Putamen (tissue), 1 donor: ENCODE data around the gene MICALL2.
"Not testable (repeated sequence)": the region's sequence is repeated elsewhere in the genome, so short reads cannot be mapped to it uniquely, and the experiment has no call there.

Experiments
- DNase-seq: peaks from one replicate; pipeline ENCODE4 v3.0.0-alpha.2; 2016; ENCODE audit warnings: low spot score

The MICALL2 gene

GRCh38 chr7:1447551-1448244 is 11.6 kb downstream of the MICALL2 start:
- DNase-seq = peak; percentile 77

GRCh38 chr7:1447112-1447511 is 12.2 kb downstream of the MICALL2 start:
- DNase-seq = no peak

DNA sequence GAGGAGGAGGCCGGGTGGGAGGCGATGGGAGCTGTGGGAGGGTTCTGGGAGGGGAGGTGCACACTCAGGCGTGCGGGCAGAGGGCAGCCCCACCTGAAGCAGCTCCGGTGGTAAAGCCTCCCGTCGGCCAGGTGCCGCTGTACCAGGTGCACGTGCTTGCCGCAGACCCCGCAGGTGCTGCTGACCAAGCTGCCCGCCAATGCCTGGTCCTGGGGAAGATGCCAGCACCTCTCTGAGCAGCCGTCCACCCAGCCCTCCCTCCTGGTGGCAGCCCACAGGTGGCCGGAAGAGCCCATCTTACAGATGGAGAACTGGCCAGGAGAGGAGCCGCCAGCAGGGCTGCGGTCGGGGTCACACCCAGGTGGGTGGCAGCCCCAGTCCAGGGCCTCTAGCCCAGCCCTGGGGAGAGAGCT is 12.6 kb downstream of the MICALL2 start:
- no peak for DNase-seq

- DNase-seq = peak; percentile 87
Measured at GRCh38 chr7:1446026-1446425, 13.2 kb downstream of the MICALL2 start.

DNA sequence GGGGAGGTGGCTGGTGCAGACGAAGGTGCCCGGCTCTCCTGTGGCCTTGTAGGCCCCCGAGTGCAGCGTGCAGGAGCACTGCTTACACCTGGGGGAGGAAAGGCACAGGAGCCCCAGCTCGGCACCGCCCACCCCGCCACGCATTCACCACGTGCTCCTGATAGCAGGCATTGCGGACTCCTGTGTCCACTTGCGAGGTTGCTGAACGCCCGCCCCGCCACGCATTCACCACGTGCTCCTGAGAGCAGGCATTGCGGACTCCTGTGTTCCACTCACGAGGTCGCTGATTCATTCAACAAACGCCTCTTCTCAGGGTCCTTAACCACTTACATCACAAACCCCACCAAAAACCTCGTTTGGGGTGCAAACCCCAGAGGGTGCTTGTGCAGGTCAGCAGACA is 13.9 kb downstream of the MICALL2 start:
- no peak for DNase-seq

GRCh38 chr7:1444925-1445322 is 14.3 kb downstream of the MICALL2 start:
- no peak for DNase-seq

DNA sequence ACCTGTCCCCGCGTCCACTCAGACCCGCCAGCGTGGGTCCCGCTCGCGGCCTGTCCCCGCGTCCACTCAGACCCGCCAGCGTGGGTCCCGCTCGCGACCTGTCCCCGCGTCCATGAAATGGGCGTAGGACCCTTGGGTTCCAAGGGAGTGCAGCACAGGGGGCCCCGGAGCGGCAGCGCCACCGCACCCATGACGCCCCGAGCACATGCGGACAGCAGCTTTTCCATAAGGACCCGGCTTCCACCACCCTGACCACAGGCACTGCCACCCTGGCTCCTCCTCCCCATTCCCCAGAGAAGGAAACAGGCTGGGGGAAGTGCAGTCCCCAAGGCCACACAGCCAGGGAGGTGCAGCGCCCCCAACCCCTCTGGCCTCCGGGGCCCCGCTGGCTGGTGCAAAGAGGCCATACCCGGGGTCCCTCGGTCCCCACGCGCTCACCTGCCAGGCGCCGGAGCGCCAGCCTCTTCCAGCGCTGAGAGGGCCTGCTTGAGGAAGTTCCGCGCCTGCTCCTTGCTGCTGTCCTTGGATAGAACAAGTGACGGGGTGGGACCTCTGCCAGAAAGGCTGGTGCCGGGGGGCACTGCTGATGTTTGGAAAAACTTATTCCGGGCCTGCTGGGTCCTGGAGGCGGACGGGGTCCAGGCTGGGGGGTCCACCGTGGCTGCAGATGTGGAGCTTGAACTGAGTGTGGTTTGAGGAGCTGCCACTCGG is 14.9 kb downstream of the MICALL2 start:
- no peak for DNase-seq

- DNase-seq = not testable (repeated sequence)
Measured at GRCh38 chr7:1443587-1444200, 15.6 kb downstream of the MICALL2 start.

- DNase-seq = no peak
Measured at GRCh38 chr7:1442355-1443124, 16.7 kb downstream of the MICALL2 start.

- DNase-seq = no peak
Measured at GRCh38 chr7:1441615-1442354, 17.5 kb downstream of the MICALL2 start.

DNA sequence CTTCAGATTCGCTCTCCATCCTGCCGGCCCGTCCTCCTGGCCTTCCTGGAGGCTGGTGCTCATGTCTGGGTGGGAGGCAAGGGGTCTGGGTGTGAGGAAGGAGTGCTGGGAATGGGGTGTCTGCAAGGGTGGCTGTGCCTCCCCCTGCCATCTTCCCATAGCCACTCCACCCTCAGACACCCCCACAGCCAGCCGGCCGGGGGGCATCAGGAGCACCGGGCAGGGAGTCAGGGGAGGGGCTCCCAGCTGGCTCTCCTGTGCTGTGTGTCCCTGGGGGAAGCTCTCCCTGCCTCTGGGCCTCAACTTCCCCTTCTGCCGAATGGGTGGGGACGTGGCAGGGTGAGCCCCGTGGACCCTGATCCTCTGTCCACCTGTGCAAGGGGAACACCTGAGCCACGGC is 18.6 kb downstream of the MICALL2 start:
- no peak for DNase-seq

- DNase-seq = no peak
Measured at GRCh38 chr7:1439373-1440363, 19.6 kb downstream of the MICALL2 start.

DNA sequence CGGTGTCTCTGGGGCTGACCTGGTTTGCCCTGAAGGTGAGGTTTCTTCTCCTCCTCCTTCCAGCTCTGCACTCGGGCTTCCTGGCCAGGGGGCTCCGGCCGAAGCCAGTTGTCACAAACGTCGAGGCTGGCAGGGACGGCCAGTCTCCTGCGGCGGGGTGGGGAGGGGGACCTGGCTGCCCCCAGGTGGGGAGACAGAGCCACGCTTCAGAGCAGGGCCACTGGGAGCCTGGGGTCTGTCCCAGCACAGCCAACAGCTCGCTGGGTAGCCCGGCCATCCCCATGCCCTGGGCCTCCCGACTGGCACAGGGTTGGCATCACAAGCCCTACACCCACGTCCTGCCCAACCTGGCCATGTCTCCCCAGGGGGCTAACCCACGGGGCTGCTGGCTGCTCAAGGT is 20.4 kb downstream of the MICALL2 start:
- DNase-seq = no peak

DNA sequence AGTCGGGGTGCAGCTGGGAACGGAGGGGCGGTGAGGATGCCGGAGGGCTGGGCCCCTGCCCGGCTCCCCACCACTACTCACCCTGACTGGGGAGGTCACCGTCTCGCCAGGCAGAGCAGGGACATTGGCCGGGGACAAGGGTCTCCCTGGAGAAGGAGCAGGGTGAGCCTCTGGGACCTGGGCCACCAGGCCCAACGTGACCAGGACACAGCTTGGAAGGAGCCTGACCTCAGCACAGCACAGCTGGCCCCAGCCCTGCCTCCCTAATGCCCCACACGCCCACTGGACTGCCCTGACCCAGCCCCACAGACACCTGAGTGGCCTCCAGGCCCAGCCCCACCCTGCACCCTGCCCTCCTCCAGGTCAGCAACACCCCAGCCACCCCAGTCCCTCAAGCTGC is 21.1 kb downstream of the MICALL2 start:
- no peak for DNase-seq

DNA sequence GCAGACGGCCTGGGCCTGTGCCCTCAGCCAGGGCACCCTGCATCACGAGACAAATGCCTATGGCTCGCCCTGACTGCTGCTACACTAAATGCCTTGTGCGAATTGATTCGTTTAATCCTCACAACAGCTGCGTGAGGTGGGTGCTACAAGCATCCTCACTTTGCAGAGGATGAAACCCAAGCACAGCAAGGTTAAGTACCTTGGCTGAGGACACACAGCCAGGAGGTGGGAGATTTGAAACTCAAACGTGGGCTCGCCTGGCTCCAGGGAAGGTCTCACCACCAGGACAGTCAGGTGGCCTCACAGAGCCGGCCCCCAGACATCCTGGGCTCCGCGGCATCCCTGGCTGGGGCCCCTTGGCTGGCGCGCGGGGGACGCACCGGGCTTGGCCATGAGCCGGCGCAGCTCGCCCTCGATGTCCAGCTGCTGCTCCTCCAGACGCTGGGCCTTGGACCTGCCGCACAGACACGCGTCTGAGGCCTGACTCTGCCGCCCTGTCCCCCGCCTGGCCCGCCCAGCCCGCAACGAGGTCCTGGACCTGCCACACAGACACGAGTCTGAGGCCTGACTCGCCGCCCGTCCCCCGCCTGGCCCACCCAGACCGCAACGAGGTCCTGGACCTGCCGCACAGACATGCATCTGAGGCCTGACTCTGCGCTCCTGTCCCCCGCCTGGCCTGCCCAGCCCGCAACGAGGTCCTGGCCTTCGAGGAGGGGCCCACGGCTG is 22.0 kb downstream of the MICALL2 start:
- no peak for DNase-seq

- no peak for DNase-seq
Measured at GRCh38 chr7:1436608-1437007, 22.7 kb downstream of the MICALL2 start.

DNA sequence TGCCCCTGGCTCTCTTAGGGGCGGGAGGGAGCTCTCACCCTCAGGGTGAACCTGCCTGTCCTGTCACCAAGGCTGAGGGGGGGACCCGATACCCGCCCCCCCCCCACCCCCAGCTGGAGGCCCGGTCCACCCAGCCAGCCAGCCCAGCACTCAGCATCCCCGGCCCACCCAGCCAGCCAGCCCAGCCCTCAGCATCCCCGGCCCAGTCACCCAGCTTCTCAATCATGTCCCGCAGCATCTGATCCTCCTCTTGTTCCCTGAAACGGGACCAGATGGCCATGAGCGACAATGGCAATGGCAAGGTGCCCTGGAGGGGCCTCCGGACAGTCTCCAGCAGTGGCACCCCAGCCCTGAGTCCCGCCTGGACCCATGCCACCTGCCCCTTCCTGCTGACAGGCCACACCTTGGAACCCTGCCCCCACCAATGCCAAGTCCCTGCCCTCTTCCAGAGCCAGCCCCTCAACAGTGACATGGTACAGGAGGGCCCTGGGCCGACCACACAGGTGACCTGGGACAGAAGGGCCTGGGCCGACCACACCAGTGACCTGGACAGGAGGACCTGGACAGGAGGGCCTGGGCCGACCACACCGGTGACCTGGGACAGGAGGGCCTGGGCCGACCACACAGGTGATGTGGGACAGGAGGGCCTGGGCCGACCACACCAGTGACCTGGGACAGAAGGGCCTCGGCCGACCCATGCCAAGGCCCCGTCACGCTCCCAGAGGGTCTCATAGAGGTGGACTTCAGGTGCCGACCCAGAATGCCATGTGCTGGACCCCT is 24.2 kb downstream of the MICALL2 start:
- DNase-seq = no peak

DNA sequence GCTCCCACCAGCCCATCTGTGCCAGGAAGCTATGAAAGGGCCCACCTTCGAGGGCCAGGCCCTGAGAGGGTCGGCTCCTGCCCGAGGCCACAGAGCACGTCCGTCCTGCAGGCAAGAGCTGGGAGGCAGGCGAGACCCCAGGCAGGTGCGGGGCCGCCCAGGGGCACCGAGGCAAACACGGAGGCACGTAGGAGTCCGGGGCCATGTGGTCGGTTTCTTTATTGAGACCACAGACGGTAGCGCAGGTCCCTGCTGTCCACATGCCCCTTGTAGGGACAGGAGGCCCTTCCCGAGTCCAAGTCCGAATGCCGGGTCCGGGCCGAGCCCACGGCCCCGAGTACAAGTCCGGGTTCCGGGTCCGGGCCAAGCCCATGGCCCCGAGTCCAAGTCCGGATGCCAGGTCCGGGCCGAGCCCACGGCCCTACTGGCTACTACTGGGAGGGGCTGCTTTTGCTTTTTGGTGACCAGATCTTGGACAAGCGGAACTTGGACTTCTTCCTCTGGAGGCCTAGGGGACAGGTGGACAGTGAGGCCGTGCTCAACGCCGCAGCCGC is 25.0 kb downstream of the MICALL2 start:
- no peak for DNase-seq
